Mesodermal cell (in vitro differentiated cells): ENCODE measurements around the gene SAMD8.
A peak's percentile ranks its signal among the peaks of the same experiment; 100 is the strongest.
"Not testable (repeated sequence)": the region's sequence is repeated elsewhere in the genome, so short reads cannot be mapped to it uniquely, and the experiment has no call there.

Experiments used
- H3K27ac ChIP-seq: 2 replicates; pipeline ENCODE4 v1.7.0; 2013; ENCODE audit warnings: mild to moderate bottlenecking, low read depth, low read length, moderate library complexity; ENCODE audit not compliant: severe bottlenecking
- H3K36me3 ChIP-seq: 2 replicates; pipeline ENCODE4 v1.7.1; 2013; ENCODE audit warnings: mild to moderate bottlenecking, low read length, moderate library complexity; ENCODE audit not compliant: control insufficient read depth, insufficient read depth
- H3K4me1 ChIP-seq: one replicate; pipeline ENCODE4 v1.7.1; 2013; ENCODE audit warnings: mild to moderate bottlenecking, low read length; ENCODE audit not compliant: insufficient read depth, control insufficient read depth, poor library complexity, severe bottlenecking
- H3K4me3 ChIP-seq: 2 replicates; pipeline ENCODE4 v1.7.0; 2013; ENCODE audit warnings: low read length, control low read depth, mild to moderate bottlenecking; ENCODE audit not compliant: insufficient read depth, poor library complexity, severe bottlenecking; ENCODE audit errors: extremely low read depth
- H3K9me3 ChIP-seq: 2 replicates; pipeline ENCODE4 v1.7.1; 2013; ENCODE audit warnings: mild to moderate bottlenecking, low read length, moderate library complexity; ENCODE audit not compliant: control insufficient read depth
- WGBS, 2 experiments: methylation state at CpG; one replicate each; pipeline ENCODE4 v1.1.5; 2013; ENCODE audit warnings: missing lambda C conversion rate in 2 of 2; ENCODE audit not compliant: insufficient coverage in 2 of 2; 5-methylcytosine and 5-hydroxymethylcytosine counted together

The SAMD8 gene

DNA sequence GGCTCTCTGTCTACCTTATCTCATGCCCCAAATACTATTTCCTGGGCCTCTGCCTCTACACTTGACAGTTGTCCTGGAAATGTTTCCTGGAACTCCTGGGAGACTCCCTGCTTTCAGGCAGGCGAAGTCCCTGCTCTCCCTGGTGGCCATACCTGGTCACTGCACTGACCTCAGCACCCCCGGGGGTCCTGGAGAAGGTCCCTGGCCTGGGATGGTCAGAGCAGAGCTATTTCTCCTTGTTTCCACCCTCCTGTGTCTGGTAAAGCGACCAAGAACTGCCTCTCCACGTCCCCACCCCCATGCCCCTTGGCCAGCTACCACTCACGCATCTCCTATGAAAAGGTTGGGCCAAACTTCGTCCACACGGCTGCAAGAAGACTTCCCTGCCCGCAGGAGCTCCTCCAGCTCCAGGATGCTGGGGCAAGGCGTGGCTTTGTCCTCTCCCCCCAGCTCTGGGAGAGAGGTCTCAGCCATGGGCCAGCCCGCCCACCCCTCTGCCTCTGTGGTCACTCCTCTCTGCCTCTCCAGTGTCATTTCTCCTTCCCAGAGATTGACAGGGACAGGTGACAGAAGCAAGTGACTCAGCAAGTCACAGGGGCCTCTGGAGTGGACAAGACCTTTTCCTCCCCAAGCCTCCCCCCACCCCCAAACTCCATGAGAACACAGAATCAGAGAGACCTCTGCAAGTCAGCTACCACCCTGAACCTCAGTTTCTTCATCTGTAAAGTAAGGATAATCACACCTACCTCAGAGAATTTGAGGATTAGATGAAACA lies 2.6 kb upstream of the SAMD8 start:
- no peaks in the 10 kb centered on the region for H3K36me3 ChIP-seq
- H3K4me1 ChIP-seq = no peaks in the 10 kb centered on the region
- H3K4me3 ChIP-seq = no peak overlapping the region
- no peaks in the 10 kb centered on the region for H3K9me3 ChIP-seq
- no peak overlapping the region for H3K27ac ChIP-seq
- 70 to 71% methylated on average over 4 to 10 of the region's 10 CpGs for WGBS, 2 experiments

DNA sequence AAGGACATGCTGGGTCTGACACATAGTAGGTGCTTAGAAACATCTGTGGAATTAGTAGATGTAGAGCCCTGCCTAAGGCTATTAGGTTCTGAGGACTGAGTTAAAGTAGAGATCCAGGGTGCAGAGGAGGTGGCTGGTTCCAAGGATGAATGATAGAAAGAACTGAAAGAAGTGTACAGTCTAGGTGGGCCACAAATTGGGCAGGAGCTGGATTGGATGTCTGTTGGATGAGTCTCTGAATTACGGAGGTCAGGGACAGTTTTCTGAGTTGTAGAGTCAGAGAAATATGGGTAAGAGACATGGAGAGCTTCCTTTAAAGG lies 2.0 kb upstream of the SAMD8 start:
- no peaks in the 10 kb centered on the region for H3K4me1 ChIP-seq
- no peak overlapping the region for H3K4me3 ChIP-seq
- 89 to 100% methylated on average over 1 of the region's 1 CpG for WGBS, 2 experiments
- no peaks in the 10 kb centered on the region for H3K36me3 ChIP-seq
- no peaks in the 10 kb centered on the region for H3K9me3 ChIP-seq
- H3K27ac ChIP-seq = no peak overlapping the region

DNA sequence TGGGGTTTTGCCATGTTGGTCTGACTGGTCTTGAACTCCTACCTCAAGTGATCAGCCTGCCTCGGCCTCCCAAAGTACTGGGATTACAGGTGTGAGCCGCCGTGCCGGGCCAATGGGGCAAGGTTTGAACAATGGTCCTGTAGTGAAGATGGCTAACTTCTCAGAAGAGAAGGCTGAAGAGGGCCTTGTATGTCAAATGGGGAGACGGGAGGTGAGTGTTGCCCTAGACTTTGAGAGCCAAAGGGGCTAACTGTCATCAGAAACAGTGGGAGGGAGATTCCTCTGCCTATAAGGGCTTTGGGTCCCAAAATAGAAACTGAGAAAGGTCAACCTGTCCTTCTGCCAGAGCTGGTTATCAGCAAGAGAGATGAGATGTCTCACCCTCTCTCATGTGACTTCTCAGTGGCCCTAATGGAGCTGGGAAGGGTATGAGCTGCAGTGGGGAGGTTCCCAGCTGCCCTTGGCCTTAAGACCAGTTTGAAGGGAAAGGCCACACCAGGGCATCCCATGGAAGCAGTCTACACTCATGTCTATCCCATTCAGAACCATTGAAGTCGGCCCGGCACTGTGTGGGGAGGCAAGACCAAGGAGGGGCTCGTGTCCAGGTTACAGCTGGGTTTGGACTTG lies 1.3 kb upstream of the SAMD8 start:
- Histone ChIP-seq H3K4me3 (no peak overlapping the region), H3K36me3 (no peaks in the 10 kb centered on the region), H3K9me3 (no peaks in the 10 kb centered on the region), H3K27ac (no peak overlapping the region), H3K4me1 (peaks cover 1% of the 10 kb centered on the region)
- 94 to 96% methylated on average over 5 to 6 of the region's 8 CpGs for WGBS, 2 experiments

DNA sequence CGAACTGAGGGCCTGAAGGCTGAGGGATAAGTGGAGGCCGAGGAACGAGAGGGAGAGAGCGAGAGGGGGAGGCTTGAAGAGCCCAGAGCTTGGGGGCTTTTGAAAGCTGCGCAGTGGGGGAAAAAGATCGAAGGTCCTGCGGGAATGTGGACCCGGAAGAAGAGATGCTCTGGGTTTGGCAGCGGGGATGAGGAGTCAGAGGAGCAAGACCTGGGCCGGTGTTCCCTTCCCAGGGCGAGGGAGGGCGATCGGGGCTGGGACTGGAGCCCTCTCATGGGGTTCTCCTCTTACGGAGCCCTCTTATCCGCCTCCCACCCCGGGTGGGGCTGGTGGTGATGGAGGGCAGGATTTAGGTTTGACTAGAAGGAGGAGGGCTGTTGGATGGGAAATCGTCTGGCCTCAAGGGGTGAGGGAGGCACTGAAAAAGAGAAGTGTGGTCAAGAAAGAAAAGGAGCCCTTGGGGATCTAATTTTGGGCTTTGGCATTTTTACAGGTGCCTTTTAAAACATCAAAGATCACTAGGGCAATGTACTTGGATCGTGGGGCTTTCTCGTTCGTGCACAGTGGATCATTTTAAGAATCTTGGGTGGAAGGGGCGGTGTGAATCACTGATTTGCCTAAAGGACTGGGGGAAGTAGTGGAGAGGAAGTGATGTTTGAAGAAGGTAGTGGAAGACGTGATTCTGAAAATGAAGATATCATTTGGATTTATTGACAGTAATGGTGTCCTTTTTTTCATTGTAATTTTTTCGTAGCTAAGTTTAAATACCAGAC lies 637 bp downstream of the SAMD8 start:
- whole genome bisulfite sequencing, 2 experiments = 1 to 2% methylated on average over 15 to 16 of the region's 23 CpGs
- Histone ChIP-seq H3K4me3 (peak overlapping the region; percentile 94), H3K27ac (peak overlapping the region; percentile 96), H3K36me3 (no peaks in the 10 kb centered on the region), H3K9me3 (no peaks in the 10 kb centered on the region), H3K4me1 (peaks cover 6% of the 10 kb centered on the region)

DNA sequence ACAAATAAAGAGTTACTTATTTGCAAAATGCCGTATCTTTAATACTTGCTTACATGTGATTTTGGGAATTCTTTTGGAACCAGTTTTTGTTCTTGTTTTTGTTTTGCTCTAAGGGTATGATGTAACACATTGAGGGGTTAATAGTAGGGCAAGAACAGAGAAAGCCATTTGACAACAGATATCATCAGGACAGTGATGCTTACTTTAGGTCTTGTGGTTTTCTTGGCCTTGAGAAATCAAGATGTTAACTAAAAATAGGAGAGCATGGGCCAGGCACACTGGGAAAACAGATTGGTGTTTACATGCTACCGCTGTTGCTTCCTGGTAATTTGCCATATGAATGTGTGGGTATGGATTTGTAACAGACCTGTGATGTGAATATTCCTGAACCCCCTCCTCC lies 3.7 kb downstream of the SAMD8 start:
- no peak overlapping the region for H3K27ac ChIP-seq
- H3K9me3 ChIP-seq = no peaks in the 10 kb centered on the region
- WGBS, 2 experiments = 100% methylated on average over 1 of the region's 2 CpGs; no CpG with 5 or more reads in 1 of the 2 experiments
- H3K36me3 ChIP-seq = no peaks in the 10 kb centered on the region
- peaks cover 6% of the 10 kb centered on the region for H3K4me1 ChIP-seq
- no peak overlapping the region for H3K4me3 ChIP-seq

DNA sequence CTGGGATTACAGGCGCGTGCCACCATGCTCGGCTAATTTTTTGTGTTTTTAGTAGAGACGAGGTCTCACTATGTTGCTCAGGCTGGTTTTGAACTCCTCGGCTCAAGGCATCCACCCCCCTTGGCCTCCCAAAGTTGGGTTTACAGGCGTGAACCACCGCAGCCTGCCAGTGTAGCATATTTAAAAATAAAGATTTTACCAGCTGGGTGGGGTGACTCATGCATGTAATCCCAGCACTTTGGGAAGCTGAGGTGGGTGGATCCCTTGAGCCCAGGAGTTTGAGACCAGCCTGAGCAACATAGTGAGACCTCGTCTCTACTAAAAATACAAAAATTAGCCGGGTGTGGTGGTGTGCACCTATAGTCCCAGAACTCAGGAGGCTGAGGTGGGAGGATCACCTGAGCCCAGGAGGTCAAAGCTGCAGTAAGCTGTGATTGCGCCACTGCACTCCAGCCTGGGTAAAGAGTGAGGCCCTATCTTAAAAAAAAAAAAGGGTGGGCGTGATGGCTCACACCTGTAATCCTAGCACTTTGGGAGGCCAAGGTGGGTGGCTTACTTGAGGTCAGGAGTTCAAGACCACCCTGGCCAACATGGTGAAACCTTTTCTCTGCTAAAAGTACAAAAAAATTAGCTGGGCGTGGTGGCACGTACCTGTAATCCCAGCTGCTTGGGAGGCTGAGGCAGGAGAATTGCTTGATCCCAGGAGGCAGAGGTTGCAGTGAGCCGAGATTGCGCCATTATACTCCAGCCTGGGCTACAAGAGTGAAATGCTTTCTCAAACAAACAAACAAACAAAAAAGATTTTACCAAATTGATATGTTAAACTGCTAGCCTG lies 5.7 kb downstream of the SAMD8 start:
- 95 to 96% methylated on average over 10 to 13 of the region's 15 CpGs for WGBS, 2 experiments
- not testable (repeated sequence) for H3K4me1 ChIP-seq, H3K9me3 ChIP-seq, H3K27ac ChIP-seq, H3K36me3 ChIP-seq, H3K4me3 ChIP-seq

DNA sequence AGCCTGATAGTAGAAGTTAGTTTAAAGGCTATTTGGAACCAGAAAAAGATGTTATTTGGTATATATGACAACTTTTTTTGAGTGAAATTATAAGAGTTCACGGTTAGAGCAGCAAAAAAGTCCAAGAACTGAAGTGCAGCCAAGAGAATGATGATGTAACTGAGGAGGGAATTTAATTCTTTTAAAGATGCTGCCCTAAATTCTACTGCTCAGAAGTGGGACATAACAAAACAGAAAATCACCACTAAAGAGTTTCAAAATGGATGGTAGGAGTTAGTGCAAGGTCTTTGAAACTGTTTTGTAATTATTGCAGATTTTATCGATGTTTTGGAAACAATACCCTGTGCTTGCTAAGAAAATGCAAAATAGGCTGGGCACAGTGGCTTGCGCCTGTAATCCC lies 6.5 kb downstream of the SAMD8 start:
- Histone ChIP-seq H3K4me3 (no peak overlapping the region), H3K27ac (no peak overlapping the region), H3K4me1 (peaks cover 6% of the 10 kb centered on the region), H3K36me3 (peaks cover 3% of the 10 kb centered on the region), H3K9me3 (no peaks in the 10 kb centered on the region)
- 97 to 100% methylated on average over 2 to 3 of the region's 3 CpGs for WGBS, 2 experiments

DNA sequence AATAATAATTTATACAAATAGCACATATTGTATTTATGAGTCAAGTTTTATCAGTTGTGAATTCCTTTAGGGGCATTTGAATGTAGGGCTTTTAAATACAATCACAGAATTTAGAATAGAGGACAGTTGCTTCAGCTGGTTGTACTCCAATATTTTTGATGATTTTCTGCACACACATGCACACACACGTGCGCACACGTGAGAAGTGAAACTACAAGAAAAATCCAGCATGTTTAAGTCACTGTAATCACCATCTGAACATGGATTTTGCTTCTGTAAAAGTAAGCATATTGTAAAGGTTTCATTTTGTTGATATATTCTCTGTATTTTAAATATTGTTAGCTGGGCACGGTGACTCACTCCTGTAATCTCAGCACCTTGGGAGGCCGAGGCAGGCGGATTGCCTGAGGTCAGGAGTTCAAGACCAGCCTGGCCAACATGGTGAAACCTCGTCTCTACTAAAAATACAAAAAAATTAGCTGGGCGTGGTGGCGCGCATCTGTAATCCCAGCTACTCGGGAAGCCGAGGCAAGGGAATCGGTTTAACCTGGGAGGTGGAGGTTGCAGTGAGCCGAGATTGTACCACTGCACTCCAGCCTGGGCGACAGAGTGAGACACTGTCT lies 8.1 kb downstream of the SAMD8 start:
- not testable (repeated sequence) for H3K4me1 ChIP-seq, H3K9me3 ChIP-seq, H3K36me3 ChIP-seq, H3K4me3 ChIP-seq, H3K27ac ChIP-seq
- 85 to 91% methylated on average over 9 to 11 of the region's 15 CpGs for WGBS, 2 experiments

DNA sequence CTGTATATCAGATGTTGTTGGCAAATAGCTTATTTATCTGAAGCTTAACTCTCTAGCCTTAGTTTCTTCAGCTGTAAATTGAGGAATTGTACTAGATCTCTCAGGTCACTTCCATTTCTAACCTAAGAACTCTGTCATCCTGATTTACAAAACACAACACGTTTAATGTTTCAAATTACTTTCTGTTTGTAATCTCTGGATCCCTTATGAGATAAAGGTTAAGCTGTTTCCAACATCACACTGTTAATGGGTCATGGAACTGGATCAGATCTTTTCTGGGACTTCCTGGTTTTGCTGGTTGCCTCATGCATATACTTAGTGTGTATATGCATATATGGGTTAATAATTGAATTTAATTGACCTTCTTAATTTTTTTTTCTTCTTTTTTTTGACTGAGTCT lies 9.9 kb downstream of the SAMD8 start:
- Histone ChIP-seq H3K4me1 (no peaks in the 10 kb centered on the region), H3K36me3 (peaks cover 10% of the 10 kb centered on the region), H3K27ac (no peak overlapping the region), H3K9me3 (no peaks in the 10 kb centered on the region), H3K4me3 (no peak overlapping the region)
- no CpG with 5 or more reads among the region's 1 CpG for WGBS, 2 experiments

DNA sequence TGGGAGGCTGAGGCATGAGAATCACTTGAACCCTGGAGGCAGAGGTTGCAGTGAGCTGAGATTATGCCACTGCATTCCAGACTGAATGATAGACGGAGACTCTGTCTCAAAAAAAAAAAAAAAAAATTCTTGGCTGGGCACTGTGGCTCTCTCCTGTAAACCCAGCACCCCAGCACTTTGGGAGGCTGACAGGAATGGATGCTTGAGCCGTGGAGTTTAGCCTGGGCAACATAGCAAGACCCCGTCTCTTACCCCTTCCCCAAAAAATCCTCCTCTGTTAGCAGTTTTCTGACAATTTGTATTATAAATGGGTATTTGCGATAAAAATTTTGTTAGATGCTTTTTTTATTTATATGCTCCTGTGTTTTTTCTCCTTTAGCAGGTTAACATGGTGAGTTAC lies 11.0 kb downstream of the SAMD8 start:
- H3K27ac ChIP-seq = no peak overlapping the region
- H3K36me3 ChIP-seq = peaks cover 10% of the 10 kb centered on the region
- H3K4me3 ChIP-seq = no peak overlapping the region
- H3K4me1 ChIP-seq = peaks cover 5% of the 10 kb centered on the region
- no peaks in the 10 kb centered on the region for H3K9me3 ChIP-seq
- 100% methylated on average over 1 of the region's 4 CpGs; no CpG with 5 or more reads in 1 of the 2 experiments for WGBS, 2 experiments
